Smooth muscle cell (in vitro differentiated cells): ENCODE measurements around the gene SOCS7. TPM values are rescaled to one million over a fixed set of nuclear protein-coding genes. Genes with fewer than 3 reads are reported as not detected.
A peak's percentile ranks its signal among the peaks of the same experiment; 100 is the strongest.

Source experiments
- DNase-seq: peaks from one replicate; lab custom pipeline; 2025; ENCODE audit not compliant: unreplicated experiment; lab: John Stamatoyannopoulos, UW
- H2AFZ ChIP-seq: fragments of 200-600 bp; sonication (generic); 2 replicates; pipeline ENCODE4 v1.6.0; 2016; ENCODE audit warnings: antibody characterized with exemption, low read depth, mild to moderate bottlenecking
- H3F3A ChIP-seq: fragments of 200-600 bp; sonication (generic); 2 replicates; pipeline ENCODE4 v1.6.0; 2017; ENCODE audit warnings: antibody characterized with exemption, low read depth
- H3K27ac ChIP-seq: fragments of 200-600 bp; sonication (generic); 2 replicates; pipeline ENCODE4 v1.5.1; 2016; ENCODE audit warnings: low read depth, mild to moderate bottlenecking
- H3K27me3 ChIP-seq: fragments of 200-600 bp; sonication (generic); 2 replicates; pipeline ENCODE4 v1.6.1; 2016; ENCODE audit warnings: low read depth, mild to moderate bottlenecking
- H3K36me3 ChIP-seq: fragments of 200-600 bp; sonication (generic); 2 replicates; pipeline ENCODE4 v1.5.1; 2016; ENCODE audit warnings: low read depth
- H3K4me1 ChIP-seq: fragments of 200-600 bp; sonication (generic); 2 replicates; pipeline ENCODE4 v1.5.1; 2016; ENCODE audit warnings: low read depth
- H3K4me2 ChIP-seq: fragments of 200-600 bp; sonication (generic); 2 replicates; pipeline ENCODE4 v1.6.0; 2016; ENCODE audit warnings: mild to moderate bottlenecking
- H3K4me3 ChIP-seq: fragments of 200-600 bp; sonication (generic); 2 replicates; pipeline ENCODE4 v1.5.1; 2016; ENCODE audit warnings: mild to moderate bottlenecking
- H3K79me2 ChIP-seq: fragments of 200-600 bp; sonication (generic); 2 replicates; pipeline ENCODE4 v1.6.0; 2016; ENCODE audit warnings: low read depth, mild to moderate bottlenecking
- H3K9ac ChIP-seq: fragments of 200-600 bp; sonication (generic); 2 replicates; pipeline ENCODE4 v1.6.0; 2016; ENCODE audit warnings: low read depth
- H3K9me3 ChIP-seq: fragments of 200-600 bp; sonication (generic); replicated peaks from 2 replicates; pipeline ENCODE4 v1.5.1; 2016; ENCODE audit warnings: low read depth
- H4K20me1 ChIP-seq: fragments of 200-600 bp; sonication (generic); 2 replicates; pipeline ENCODE4 v1.6.0; 2016; ENCODE audit warnings: low read depth
- WGBS: methylation state at CpG from one replicate; pipeline ENCODE4 v1.1.7; 2016; ENCODE audit warnings: low lambda C conversion rate; 5-methylcytosine and 5-hydroxymethylcytosine counted together
- polyA plus RNA-seq: library from polyadenylated mRNA; unstranded; fragments of >200 nt; fragmentation: Nextera tagmentation; extraction: Ambion mirVana; gene quantifications from 2 replicates; pipeline ENCODE4 v1.2.1, GENCODE V29; 2016
- total RNA-seq: library from RNA; depleted of rRNA; stranded (reverse); fragments of >200 nt; gene quantifications from 2 replicates; pipeline ENCODE4 v1.2.3, GENCODE V29; 2014
- TF ChIP-seq, protein P1 (sequence below): fragments of 200-600 bp; sonication (generic); IDR thresholded peaks from 2 replicates; pipeline ENCODE4 v1.5.1; 2017; ENCODE audit warnings: borderline replicate concordance, mild to moderate bottlenecking, antibody characterized with exemption; ENCODE audit not compliant: insufficient read depth, poor library complexity, severe bottlenecking

The SOCS7 gene
- total and polyA plus RNA-seq, 2 experiments from 2014 or later: 0.89 to 6.2 TPM

DNA sequence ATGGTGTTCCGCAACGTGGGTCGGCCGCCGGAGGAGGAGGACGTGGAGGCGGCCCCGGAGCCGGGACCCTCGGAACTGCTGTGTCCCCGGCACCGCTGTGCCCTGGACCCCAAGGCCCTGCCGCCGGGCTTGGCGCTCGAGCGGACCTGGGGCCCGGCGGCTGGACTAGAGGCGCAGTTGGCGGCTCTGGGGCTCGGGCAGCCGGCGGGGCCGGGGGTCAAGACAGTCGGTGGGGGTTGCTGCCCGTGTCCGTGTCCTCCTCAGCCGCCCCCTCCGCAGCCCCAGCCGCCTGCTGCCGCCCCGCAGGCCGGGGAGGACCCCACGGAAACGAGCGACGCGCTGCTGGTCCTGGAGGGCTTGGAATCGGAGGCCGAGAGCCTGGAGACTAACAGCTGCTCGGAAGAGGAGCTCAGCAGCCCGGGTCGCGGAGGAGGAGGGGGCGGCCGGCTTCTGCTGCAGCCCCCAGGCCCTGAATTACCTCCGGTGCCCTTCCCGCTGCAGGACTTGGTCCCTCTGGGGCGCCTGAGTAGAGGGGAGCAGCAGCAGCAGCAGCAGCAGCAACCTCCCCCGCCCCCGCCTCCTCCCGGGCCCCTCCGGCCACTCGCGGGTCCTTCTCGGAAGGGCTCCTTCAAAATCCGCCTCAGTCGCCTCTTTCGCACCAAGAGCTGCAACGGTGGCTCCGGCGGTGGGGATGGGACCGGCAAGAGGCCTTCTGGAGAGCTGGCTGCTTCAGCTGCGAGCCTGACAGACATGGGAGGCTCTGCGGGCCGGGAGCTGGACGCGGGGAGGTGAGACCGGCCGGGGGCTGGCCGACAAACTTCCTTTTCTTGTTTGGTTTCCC is 821 bp downstream of the SOCS7 start:
- Histone ChIP-seq H3K4me2 (peak overlapping the region; percentile 98), H3K4me3 (peak overlapping the region; percentile 93), H3K27me3 (no peaks in the 10 kb centered on the region), H3K9ac (peak overlapping the region; percentile 81), H4K20me1 (peaks cover 51% of the 10 kb centered on the region), H3K27ac (peak overlapping the region; percentile 29), H3K36me3 (no peaks in the 10 kb centered on the region), H3F3A (no peaks in the 10 kb centered on the region), H2AFZ (peak overlapping the region; percentile 76), H3K79me2 (peaks cover 54% of the 10 kb centered on the region), H3K9me3 (no peaks in the 10 kb centered on the region), H3K4me1 (peaks cover 17% of the 10 kb centered on the region)
- under 1% methylated on average over 59 of the region's 72 CpGs for WGBS
- DNase-seq: no peak
- TF ChIP-seq, protein P1, sequence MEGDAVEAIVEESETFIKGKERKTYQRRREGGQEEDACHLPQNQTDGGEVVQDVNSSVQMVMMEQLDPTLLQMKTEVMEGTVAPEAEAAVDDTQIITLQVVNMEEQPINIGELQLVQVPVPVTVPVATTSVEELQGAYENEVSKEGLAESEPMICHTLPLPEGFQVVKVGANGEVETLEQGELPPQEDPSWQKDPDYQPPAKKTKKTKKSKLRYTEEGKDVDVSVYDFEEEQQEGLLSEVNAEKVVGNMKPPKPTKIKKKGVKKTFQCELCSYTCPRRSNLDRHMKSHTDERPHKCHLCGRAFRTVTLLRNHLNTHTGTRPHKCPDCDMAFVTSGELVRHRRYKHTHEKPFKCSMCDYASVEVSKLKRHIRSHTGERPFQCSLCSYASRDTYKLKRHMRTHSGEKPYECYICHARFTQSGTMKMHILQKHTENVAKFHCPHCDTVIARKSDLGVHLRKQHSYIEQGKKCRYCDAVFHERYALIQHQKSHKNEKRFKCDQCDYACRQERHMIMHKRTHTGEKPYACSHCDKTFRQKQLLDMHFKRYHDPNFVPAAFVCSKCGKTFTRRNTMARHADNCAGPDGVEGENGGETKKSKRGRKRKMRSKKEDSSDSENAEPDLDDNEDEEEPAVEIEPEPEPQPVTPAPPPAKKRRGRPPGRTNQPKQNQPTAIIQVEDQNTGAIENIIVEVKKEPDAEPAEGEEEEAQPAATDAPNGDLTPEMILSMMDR: no peak

- H3K4me3 ChIP-seq: peak overlapping the region; percentile 93
- H3K4me2 ChIP-seq: peak overlapping the region; percentile 98
- H4K20me1 ChIP-seq: peaks cover 57% of the 10 kb centered on the region
- H3K27me3 ChIP-seq: no peaks in the 10 kb centered on the region
- TF ChIP-seq, protein P1: no peak
- H3K79me2 ChIP-seq: peaks cover 59% of the 10 kb centered on the region
- DNase-seq: no peak
- peaks cover 17% of the 10 kb centered on the region for H3K4me1 ChIP-seq
- 28% methylated on average over 8 of the region's 8 CpGs for WGBS
- no peak overlapping the region for H3K27ac ChIP-seq
- no peaks in the 10 kb centered on the region for H3F3A ChIP-seq
- H3K9me3 ChIP-seq: no peaks in the 10 kb centered on the region
- H3K36me3 ChIP-seq: no peaks in the 10 kb centered on the region
- no peak overlapping the region for H2AFZ ChIP-seq
- peak overlapping the region; percentile 81 for H3K9ac ChIP-seq
Measured at GRCh38 chr17:38353086-38353604, 1.5 kb downstream of the SOCS7 start.

- DNase-seq: no peak
- H3K27me3 ChIP-seq: no peaks in the 10 kb centered on the region
- peaks cover 63% of the 10 kb centered on the region for H4K20me1 ChIP-seq
- no peaks in the 10 kb centered on the region for H3F3A ChIP-seq
- no peak overlapping the region for H3K9ac ChIP-seq
- TF ChIP-seq, protein P1: no peak
- peaks cover 64% of the 10 kb centered on the region for H3K79me2 ChIP-seq
- H3K36me3 ChIP-seq: no peaks in the 10 kb centered on the region
- no peaks in the 10 kb centered on the region for H3K9me3 ChIP-seq
- peak overlapping the region; percentile 98 for H3K4me2 ChIP-seq
- 92% methylated on average over 13 of the region's 13 CpGs for WGBS
- H3K4me3 ChIP-seq: peak overlapping the region; percentile 93
- H2AFZ ChIP-seq: no peak overlapping the region
- H3K4me1 ChIP-seq: peaks cover 17% of the 10 kb centered on the region
- H3K27ac ChIP-seq: no peak overlapping the region
Measured at GRCh38 chr17:38353668-38354067, 2.0 kb downstream of the SOCS7 start.
